SK-N-SH (cell line): Measurements from ENCODE around the gene CEACAM19. TPM values are rescaled to one million over a fixed set of nuclear protein-coding genes. Genes with fewer than 3 reads are reported as not detected.

Experiments used
- CTCF ChIA-PET: fragments of 300-600, 350-600 bp; formaldehyde crosslinking; extraction: SDS; loops from one replicate; lab custom pipeline; 2021; lab: Yijun Ruan, JAX
- POLR2A ChIA-PET: fragments of 350-600 bp; sonication (Branson Sonifier 250); formaldehyde crosslinking; extraction: SDS; loops from one replicate; lab custom pipeline; 2020; ENCODE audit warnings: antibody characterized with exemption, inconsistent platforms; lab: Yijun Ruan, JAX
- DNase-seq: peaks from one replicate; pipeline ENCODE4 v3.0.0; 2012
- H2AFZ ChIP-seq: fragments of 200-600 bp; sonication (generic); 2 replicates; pipeline ENCODE4 v1.8.1; 2016; ENCODE audit warnings: antibody characterized with exemption, mild to moderate bottlenecking, low read depth
- H3F3A ChIP-seq: fragments of 200-600 bp; sonication (generic); replicated peaks from 2 replicates; pipeline ENCODE3; 2016; ENCODE audit warnings: antibody characterized with exemption, mild to moderate bottlenecking; ENCODE audit not compliant: insufficient read depth
- H3K27ac ChIP-seq, 2 experiments: fragments of 200-500 bp in 1 of 2; fragments of 200-600 bp in 1 of 2; sonication (Bioruptor generic) in 1 of 2; sonication (generic), shearing (Covaris generic) in 1 of 2; 2 replicates each; pipeline versions ENCODE4 v1.5.1 to v1.6.1; 2014 to 2016; ENCODE audit warnings: low read depth in 2 of 2, inconsistent platforms in 1 of 2, low read length in 1 of 2, mild to moderate bottlenecking in 1 of 2, mixed read lengths in 1 of 2
- H3K27me3 ChIP-seq: fragments of 200-600 bp; sonication (generic), shearing (Covaris generic); 2 replicates; pipeline ENCODE4 v1.6.1; 2016; ENCODE audit warnings: mixed run types; ENCODE audit not compliant: insufficient read depth
- H3K36me3 ChIP-seq, 2 experiments: fragments of 200-500 bp in 1 of 2; fragments of 200-600 bp in 1 of 2; sonication (Bioruptor generic) in 1 of 2; sonication (generic) in 1 of 2; replicated peaks in 1 of 2; 2 replicates each; pipeline versions ENCODE3 to v1.5.1; 2014 to 2016; ENCODE audit warnings: low read length in 1 of 2, mild to moderate bottlenecking in 1 of 2; ENCODE audit not compliant: insufficient read depth in 2 of 2, control insufficient read depth in 1 of 2
- H3K4me1 ChIP-seq, 2 experiments: fragments of 200-500 bp in 1 of 2; fragments of 200-600 bp in 1 of 2; sonication (Bioruptor generic) in 1 of 2; sonication (generic), shearing (Covaris generic) in 1 of 2; 2 replicates each; pipeline versions ENCODE4 v1.5.1 to v1.6.1; 2014 to 2016; ENCODE audit warnings: low read depth in 1 of 2, low read length in 1 of 2, mixed run types in 1 of 2; ENCODE audit not compliant: insufficient read depth in 2 of 2, control insufficient read depth in 1 of 2
- H3K4me2 ChIP-seq: fragments of 200-600 bp; sonication (generic), shearing (Covaris generic); 2 replicates; pipeline ENCODE4 v1.6.1; 2017; ENCODE audit warnings: mixed run types
- H3K4me3 ChIP-seq, 2 experiments: fragments of 200-500 bp in 1 of 2; fragments of 200-600 bp in 1 of 2; sonication (Bioruptor generic) in 1 of 2; sonication (generic), shearing (Covaris generic) in 1 of 2; 2 replicates each; pipeline versions ENCODE4 v1.5.1 to v1.8.1; 2014 to 2016; ENCODE audit warnings: low read depth in 2 of 2, inconsistent platforms in 1 of 2, low read length in 1 of 2, mild to moderate bottlenecking in 1 of 2, mixed read lengths in 1 of 2, moderate library complexity in 1 of 2
- H3K79me2 ChIP-seq: fragments of 200-600 bp; sonication (generic); 2 replicates; pipeline ENCODE4 v1.8.1; 2017; ENCODE audit warnings: mild to moderate bottlenecking; ENCODE audit not compliant: insufficient read depth
- H3K9ac ChIP-seq: fragments of 200-600 bp; sonication (generic); 2 replicates; pipeline ENCODE4 v1.6.1; 2017; ENCODE audit warnings: mixed run types
- H3K9me2 ChIP-seq: fragments of 200-600 bp; sonication (generic); 2 replicates; pipeline ENCODE4 v1.6.1; 2017; ENCODE audit warnings: mixed run types
- H3K9me3 ChIP-seq: fragments of 200-600 bp; sonication (generic); 2 replicates; pipeline ENCODE4 v1.6.1; 2017; ENCODE audit warnings: mixed run types, mild to moderate bottlenecking, moderate library complexity
- H4K20me1 ChIP-seq: fragments of 200-600 bp; sonication (generic); 2 replicates; pipeline ENCODE4 v1.6.1; 2017; ENCODE audit warnings: mild to moderate bottlenecking, mixed run types; ENCODE audit not compliant: insufficient read depth
- CHD2 ChIP-seq: fragments of 150-350 bp; IDR thresholded peaks from 2 replicates; pipeline ENCODE4 v1.6.1; 2018; ENCODE audit warnings: low read length; ENCODE audit not compliant: partially characterized antibody
- ELF1 ChIP-seq: IDR thresholded peaks from 2 replicates; pipeline ENCODE4 v1.4.0; 2012
- EZH2phosphoT487 ChIP-seq: fragments of 200-600 bp; sonication (generic); IDR thresholded peaks from 2 replicates; pipeline ENCODE4 v1.6.1; 2017; ENCODE audit warnings: low read depth, mixed run types, mild to moderate bottlenecking, antibody characterized with exemption, moderate library complexity, borderline replicate concordance
- FOSL2 ChIP-seq: IDR thresholded peaks from 2 replicates; pipeline ENCODE4 v1.4.0; 2012; ENCODE audit warnings: low read depth, mild to moderate bottlenecking, moderate library complexity, borderline replicate concordance
- FOXM1 ChIP-seq: IDR thresholded peaks from 2 replicates; pipeline ENCODE4 v1.4.0; 2012; ENCODE audit warnings: low read depth, mild to moderate bottlenecking
- GATA2 ChIP-seq: sonication (generic); formaldehyde crosslinking; IDR thresholded peaks from 2 replicates; pipeline ENCODE4 v1.5.0; 2020; ENCODE audit warnings: mild to moderate bottlenecking, missing genetic modification reagents
- MAX ChIP-seq: IDR thresholded peaks from 2 replicates; pipeline ENCODE4 v1.4.0; 2012; ENCODE audit warnings: low read depth
- MEF2A ChIP-seq: IDR thresholded peaks from 2 replicates; pipeline ENCODE4 v1.4.0; 2012; ENCODE audit warnings: low read depth, borderline replicate concordance
- NRF1 ChIP-seq: IDR thresholded peaks from 2 replicates; pipeline ENCODE4 v1.6.1; 2012; ENCODE audit warnings: low read depth, mild to moderate bottlenecking, low read length
- REST ChIP-seq: IDR thresholded peaks from 2 replicates; pipeline ENCODE4 v1.6.1; 2012; ENCODE audit warnings: mild to moderate bottlenecking, low read depth, low read length, moderate library complexity
- RXRA ChIP-seq: IDR thresholded peaks from 2 replicates; pipeline ENCODE4 v1.4.0; 2012; ENCODE audit warnings: low read depth, mild to moderate bottlenecking, borderline replicate concordance
- TAF1 ChIP-seq: IDR thresholded peaks from 2 replicates; pipeline ENCODE4 v1.6.1; 2012; ENCODE audit warnings: low read depth, mild to moderate bottlenecking, low read length, moderate library complexity, borderline replicate concordance
- YY1 ChIP-seq: IDR thresholded peaks from 2 replicates; pipeline ENCODE4 v1.4.0; 2012; ENCODE audit warnings: low read depth, mild to moderate bottlenecking
- WGBS: methylation state at CpG from one replicate; pipeline ENCODE4 v1.1.6; 2017; ENCODE audit warnings: low lambda C conversion rate; 5-methylcytosine and 5-hydroxymethylcytosine counted together
- polyA plus RNA-seq, 3 experiments: library from polyadenylated mRNA; depleted of rRNA; stranded (reverse); fragments of >200 nt; gene quantifications; 2 replicates each; pipeline ENCODE4 v1.2.3, GENCODE V29; 2012
- TF ChIP-seq, protein P1 (sequence below): IDR thresholded peaks from 2 replicates; pipeline ENCODE4 v1.4.0; 2012; ENCODE audit warnings: low read depth, borderline replicate concordance

CEACAM19 gene
- polyA plus RNA-seq, 1 of the 3 experiments (the other 2 are of a cell fraction) = 2.0 TPM

DNA sequence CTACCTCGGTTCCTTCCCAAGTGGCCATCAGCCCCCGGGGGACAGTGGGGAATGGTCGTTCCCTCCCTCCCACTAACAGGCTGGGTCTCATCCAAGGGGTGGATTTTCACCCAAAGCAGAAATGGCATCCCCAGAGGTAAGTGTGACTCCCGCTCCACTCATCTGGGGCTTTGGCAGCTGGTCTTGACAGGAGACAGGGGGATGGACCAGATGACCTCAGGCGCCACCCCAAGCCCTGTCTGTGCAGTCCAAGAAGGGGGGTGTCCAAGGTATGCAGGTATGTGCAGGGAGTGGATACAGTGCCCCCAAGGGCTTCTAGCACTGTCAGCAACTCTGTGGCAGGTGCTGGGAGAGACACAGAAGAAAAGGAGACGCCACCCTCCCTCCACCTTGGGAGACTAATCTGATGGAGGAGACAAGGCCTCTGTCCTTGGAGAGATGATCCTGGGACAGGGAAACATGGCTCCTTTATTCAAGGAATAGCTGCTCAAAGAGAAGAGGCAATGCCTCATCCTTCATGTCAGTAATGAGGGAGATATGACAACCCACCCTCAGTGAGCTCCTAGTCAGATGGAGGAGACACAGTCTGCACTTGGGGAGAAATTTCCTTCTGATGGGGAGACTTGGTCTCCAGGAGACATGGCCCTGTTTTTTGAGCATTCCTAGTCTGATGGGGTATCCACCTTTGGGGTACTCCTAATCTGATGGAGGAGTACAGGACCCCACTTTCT, 35.4 kb downstream of the CEACAM19 start:
- no peaks in the 10 kb centered on the region for H3K9me2 ChIP-seq
- H3K9ac ChIP-seq = no peak overlapping the region
- no peak overlapping the region for H3K4me3 ChIP-seq
- DNase-seq = no peak
- TF ChIP-seq YY1 (no peak), REST (no peak), MAX (no peak), FOSL2 (no peak), RXRA (no peak), GATA2 (CRISPR knock-in tag) (no peak), TAF1 (no peak), CHD2 (no peak), FOXM1 (no peak)
- TF ChIP-seq, protein P1, sequence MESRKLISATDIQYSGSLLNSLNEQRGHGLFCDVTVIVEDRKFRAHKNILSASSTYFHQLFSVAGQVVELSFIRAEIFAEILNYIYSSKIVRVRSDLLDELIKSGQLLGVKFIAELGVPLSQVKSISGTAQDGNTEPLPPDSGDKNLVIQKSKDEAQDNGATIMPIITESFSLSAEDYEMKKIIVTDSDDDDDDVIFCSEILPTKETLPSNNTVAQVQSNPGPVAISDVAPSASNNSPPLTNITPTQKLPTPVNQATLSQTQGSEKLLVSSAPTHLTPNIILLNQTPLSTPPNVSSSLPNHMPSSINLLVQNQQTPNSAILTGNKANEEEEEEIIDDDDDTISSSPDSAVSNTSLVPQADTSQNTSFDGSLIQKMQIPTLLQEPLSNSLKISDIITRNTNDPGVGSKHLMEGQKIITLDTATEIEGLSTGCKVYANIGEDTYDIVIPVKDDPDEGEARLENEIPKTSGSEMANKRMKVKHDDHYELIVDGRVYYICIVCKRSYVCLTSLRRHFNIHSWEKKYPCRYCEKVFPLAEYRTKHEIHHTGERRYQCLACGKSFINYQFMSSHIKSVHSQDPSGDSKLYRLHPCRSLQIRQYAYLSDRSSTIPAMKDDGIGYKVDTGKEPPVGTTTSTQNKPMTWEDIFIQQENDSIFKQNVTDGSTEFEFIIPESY = no peak
- H3K27ac ChIP-seq = no peak overlapping the region
- H2AFZ ChIP-seq = no peak overlapping the region
- H3K36me3 ChIP-seq = no peaks in the 10 kb centered on the region
- H3K4me2 ChIP-seq = no peak overlapping the region
- no peaks in the 10 kb centered on the region for H3K27me3 ChIP-seq
- H3K79me2 ChIP-seq = no peaks in the 10 kb centered on the region
- no peaks in the 10 kb centered on the region for H3K4me1 ChIP-seq
- peaks cover 6% of the 10 kb centered on the region for H3F3A ChIP-seq
- H4K20me1 ChIP-seq = no peaks in the 10 kb centered on the region
- ChIA-PET POLR2A (no interaction called here), CTCF (interaction anchor here (0.6 to 3.7 kb wide), 5 partner anchors 17 to 136 kb away, joined by 3 to 20 read pairs (median 4); no protein-coding TSS in a partner anchor)
- no peaks in the 10 kb centered on the region for H3K9me3 ChIP-seq
- whole genome bisulfite sequencing = 58% methylated on average over 5 of the region's 6 CpGs

GRCh38 chr19:44707794-44708193, 36.5 kb downstream of the CEACAM19 start:
- Histone ChIP-seq H3K27me3 (no peaks in the 10 kb centered on the region), H3K9me3 (no peaks in the 10 kb centered on the region), H3K36me3 (no peaks in the 10 kb centered on the region), H3K9me2 (no peaks in the 10 kb centered on the region), H3K4me1 (no peaks in the 10 kb centered on the region), H3F3A (peaks cover 11% of the 10 kb centered on the region), H2AFZ (no peak overlapping the region), H3K79me2 (no peaks in the 10 kb centered on the region), H3K4me3 (no peak overlapping the region), H3K27ac (no peak overlapping the region), H3K4me2 (no peak overlapping the region), H4K20me1 (no peaks in the 10 kb centered on the region), H3K9ac (no peak overlapping the region)
- TF ChIP-seq EZH2phosphoT487 (no peak), REST (no peak), MEF2A (no peak), ELF1 (no peak), NRF1 (no peak)
- 72% methylated on average over 6 of the region's 20 CpGs for WGBS
- POLR2A ChIA-PET = no interaction called here
- CTCF ChIA-PET = interaction anchor here (1.4 to 3.7 kb wide), 4 partner anchors 16 to 137 kb away, joined by 3 to 20 read pairs (median 8); no protein-coding TSS in a partner anchor
- DNase-seq = no peak
